Sciatic nerve (tissue), 2 donors: ENCODE results near the gene ATRNL1. TPM values are rescaled to one million over a fixed set of nuclear protein-coding genes. Genes with fewer than 3 reads are reported as not detected.
"Not testable (repeated sequence)": the region's sequence is repeated elsewhere in the genome, so short reads cannot be mapped to it uniquely, and the experiment has no call there.

Experiments used
- ATAC-seq: fragments of 200-7000 bp; cut with Tn5 transposase; one replicate; pipeline ENCODE4 v1.9.1; 2020; ENCODE audit warnings: mild to moderate bottlenecking, moderate library complexity
- DNase-seq: peaks from one replicate; pipeline ENCODE4 v3.0.0-alpha.2; 2020; ENCODE audit warnings: low spot score
- intact Hi-C: fragments of 100-400 bp; cut with DNase I; formaldehyde crosslinking; loops from one replicate; pipeline ENCODE4 v1.14.2; 2022
- total RNA-seq: library from RNA; stranded (reverse); fragmentation: NEBNext Ultra II Directional; extraction: Animal tissue kit (Norgen Biotek cat#: 25700); gene quantifications from one replicate; pipeline ENCODE4 v1.2.1, GENCODE V29; 2021
- donor health status: DM: no; HTN: no; CAD: no.
- donor health status: DM: no; HTN: no; CAD: no.

Gene ATRNL1
- total RNA-seq, 1 donor from 2014 or later: 5.6 TPM

GRCh38 chr10:115164220-115164619 lies 71.1 kb downstream of the ATRNL1 start:
- DNase-seq (no peak), ATAC-seq (no peak)
- intact Hi-C loops: no loop called here

GRCh38 chr10:115167751-115168150 lies 74.6 kb downstream of the ATRNL1 start:
- intact Hi-C loops: no loop called here
- DNase-seq: no peak
- ATAC-seq: no peak

- intact Hi-C loops: no loop called here
- DNase-seq (no peak), ATAC-seq (no peak)
These were observed 78.3 kb downstream of the ATRNL1 start for GRCh38 chr10:115171392-115171960.

GRCh38 chr10:115173915-115174443 lies 80.8 kb downstream of the ATRNL1 start:
- no peak for DNase-seq
- ATAC-seq: no peak
- intact Hi-C loops: no loop called here

- DNase-seq, ATAC-seq, intact Hi-C loops: not testable (repeated sequence)
These were observed 114.1 kb downstream of the ATRNL1 start for GRCh38 chr10:115207276-115207675.

GRCh38 chr10:115209133-115209532 lies 116.0 kb downstream of the ATRNL1 start:
- intact Hi-C loops: no loop called here
- DNase-seq (no peak), ATAC-seq (no peak)

GRCh38 chr10:115214829-115215228 lies 121.7 kb downstream of the ATRNL1 start:
- ATAC-seq (no peak), DNase-seq (no peak)
- intact Hi-C loops: no loop called here

GRCh38 chr10:115219203-115219602 lies 126.0 kb downstream of the ATRNL1 start:
- DNase-seq (no peak), ATAC-seq (no peak)
- intact Hi-C loops: no loop called here

- no peak for DNase-seq
- intact Hi-C loops: no loop called here
- no peak for ATAC-seq
These were observed 128.9 kb downstream of the ATRNL1 start for GRCh38 chr10:115222039-115222438.

- DNase-seq: no peak
- intact Hi-C loops: loop anchor here (5.0 kb wide), 1 partner anchor 918 kb away; no protein-coding TSS in a partner anchor
These were observed 146.6 kb downstream of the ATRNL1 start for GRCh38 chr10:115239761-115240160.

GRCh38 chr10:115250784-115251183 lies 157.6 kb downstream of the ATRNL1 start:
- ATAC-seq (no peak), DNase-seq (no peak)
- intact Hi-C loops: no loop called here

More at GRCh38 chr10:115239761-115240160, 146.6 kb downstream of the ATRNL1 start:
- ATAC-seq: no peak

- DNase-seq, intact Hi-C loops, ATAC-seq: not testable (repeated sequence)
These were observed 160.6 kb downstream of the ATRNL1 start for GRCh38 chr10:115253765-115254164.

GRCh38 chr10:115272482-115272881 lies 179.3 kb downstream of the ATRNL1 start:
- ATAC-seq (no peak), DNase-seq (no peak)
- intact Hi-C loops: no loop called here

- ATAC-seq (no peak), DNase-seq (no peak)
- intact Hi-C loops: no loop called here
These were observed 185.1 kb downstream of the ATRNL1 start for GRCh38 chr10:115278294-115278693.

GRCh38 chr10:115295213-115295805 lies 202.1 kb downstream of the ATRNL1 start:
- no peak for ATAC-seq
- intact Hi-C loops: no loop called here
- no peak for DNase-seq

- ATAC-seq (no peak), DNase-seq (no peak)
- intact Hi-C loops: no loop called here
These were observed 206.9 kb downstream of the ATRNL1 start for GRCh38 chr10:115300080-115300479.

- intact Hi-C loops, ATAC-seq, DNase-seq: not testable (repeated sequence)
These were observed 226.5 kb downstream of the ATRNL1 start for GRCh38 chr10:115319669-115320068.

- intact Hi-C loops: no loop called here
- DNase-seq: no peak
- no peak for ATAC-seq
These were observed 228.2 kb downstream of the ATRNL1 start for GRCh38 chr10:115321360-115321759.

GRCh38 chr10:115328331-115328730 lies 235.2 kb downstream of the ATRNL1 start:
- DNase-seq (no peak), ATAC-seq (no peak)
- intact Hi-C loops: no loop called here

- intact Hi-C loops: no loop called here
- DNase-seq (no peak), ATAC-seq (no peak)
These were observed 242.2 kb downstream of the ATRNL1 start for GRCh38 chr10:115335366-115335765.
